HepG2 (cell line): Measurements from ENCODE around the gene SYCE3. TPM values are rescaled to one million over a fixed set of nuclear protein-coding genes. Genes with fewer than 3 reads are reported as not detected.

Source experiments
- CAMTA2 ChIP-seq: sonication (generic); formaldehyde crosslinking; IDR thresholded peaks from 2 replicates; pipeline ENCODE4 v1.4.0; 2020; ENCODE audit warnings: mild to moderate bottlenecking, missing genetic modification reagents, borderline replicate concordance
- HHEX ChIP-seq: IDR thresholded peaks from 2 replicates; pipeline ENCODE4 v1.6.1; 2016; ENCODE audit warnings: control low read depth
- LCORL ChIP-seq, 2 experiments: fragments of 450-650 bp in 1 of 2; sonication (generic) in 1 of 2; formaldehyde crosslinking in 1 of 2; IDR thresholded peaks; 2 replicates each; pipeline versions ENCODE4 v1.5.0 to v1.6.1; 2017 to 2020; ENCODE audit warnings: antibody characterized with exemption in 1 of 2, missing genetic modification reagents in 1 of 2
- NFYC ChIP-seq: IDR thresholded peaks from 2 replicates; pipeline ENCODE4 v1.6.1; 2016; ENCODE audit warnings: missing genetic modification reagents, missing compliant biosample characterization
- POLR2AphosphoS2 ChIP-seq: IDR thresholded peaks from 2 replicates; pipeline ENCODE4 v1.6.1; 2011; ENCODE audit warnings: low read depth, low read length, improper control_type of control experiment
- SIN3A ChIP-seq: IDR thresholded peaks from 2 replicates; pipeline ENCODE4 v1.6.1; 2011; ENCODE audit warnings: low read depth, mild to moderate bottlenecking, control low read depth, low read length, borderline replicate concordance
- ZNF317 ChIP-seq: sonication (generic); formaldehyde crosslinking; IDR thresholded peaks from 2 replicates; pipeline ENCODE4 v1.5.0; 2020; ENCODE audit warnings: mild to moderate bottlenecking, missing genetic modification reagents
- ZNF441 ChIP-seq: sonication (generic); formaldehyde crosslinking; IDR thresholded peaks from 2 replicates; pipeline ENCODE4 v1.7.0; 2021; ENCODE audit warnings: missing genetic modification reagents, borderline replicate concordance
- ZNF547 ChIP-seq: sonication (generic); formaldehyde crosslinking; IDR thresholded peaks from 2 replicates; pipeline ENCODE4 v1.5.1; 2020; ENCODE audit warnings: mild to moderate bottlenecking, missing genetic modification reagents
- ZNF790 ChIP-seq: sonication (generic); formaldehyde crosslinking; IDR thresholded peaks from 2 replicates; pipeline ENCODE4 v1.8.0; 2022; ENCODE audit warnings: missing genetic modification reagents, mild to moderate bottlenecking, borderline replicate concordance
- ZNF83 ChIP-seq: sonication (generic); formaldehyde crosslinking; IDR thresholded peaks from 2 replicates; pipeline ENCODE4 v1.4.0; 2020; ENCODE audit warnings: missing genetic modification reagents, mild to moderate bottlenecking, borderline replicate concordance
- ZSCAN22 ChIP-seq: sonication (generic); formaldehyde crosslinking; IDR thresholded peaks from 2 replicates; pipeline ENCODE4 v1.4.0; 2020; ENCODE audit warnings: mild to moderate bottlenecking, missing genetic modification reagents
- polyA plus RNA-seq, 8 experiments: library from polyadenylated mRNA; depleted of rRNA in 3 of 8; stranded (reverse) in 7 of 8; unstranded in 1 of 8; fragments of >200 nt; fragmentation: Illumina TruSeq in 4 of 8; extraction: Trizol in 4 of 8; gene quantifications; 2 replicates each; pipeline versions ENCODE4 v1.2.1 to v1.2.3, GENCODE V29; 2011 to 2016; ENCODE audit warnings: low read depth in 4 of 8, missing spikeins in 1 of 8, mixed read lengths in 1 of 8; ENCODE audit not compliant: insufficient read depth in 1 of 8
- total RNA-seq, 5 experiments: library from RNA; depleted of rRNA; stranded (reverse); fragments of >200 nt; fragmentation: Illumina TruSeq; extraction: Trizol; gene quantifications; 2 replicates each; pipeline ENCODE4 v1.2.3, GENCODE V29; 2016; ENCODE audit warnings: low read depth in 1 of 5
- TF ChIP-seq, protein P1 (sequence below): sonication (generic); formaldehyde crosslinking; IDR thresholded peaks from 2 replicates; pipeline ENCODE4 v1.4.0; 2020; ENCODE audit warnings: mild to moderate bottlenecking, missing genetic modification reagents
- TF ChIP-seq, protein P2 (sequence below): sonication (generic); formaldehyde crosslinking; IDR thresholded peaks from 2 replicates; pipeline ENCODE4 v1.4.0; 2020; ENCODE audit warnings: missing genetic modification reagents, mild to moderate bottlenecking, borderline replicate concordance
- TF ChIP-seq, protein P3 (sequence below): sonication (generic); formaldehyde crosslinking; conservative IDR thresholded peaks from 2 replicates; pipeline ENCODE4 v1.4.0; 2020; ENCODE audit warnings: missing genetic modification reagents
- TF ChIP-seq, protein P4 (sequence below): sonication (generic); formaldehyde crosslinking; IDR thresholded peaks from 2 replicates; pipeline ENCODE4 v1.8.0; 2022; ENCODE audit warnings: missing genetic modification reagents, low read depth, mild to moderate bottlenecking, borderline replicate concordance
- TF ChIP-seq, protein P5 (sequence below): sonication (generic); formaldehyde crosslinking; IDR thresholded peaks from 2 replicates; pipeline ENCODE4 v1.8.1; 2023; ENCODE audit warnings: missing genetic modification reagents, mild to moderate bottlenecking, borderline replicate concordance
- TF ChIP-seq, protein P6 (sequence below): sonication (generic); formaldehyde crosslinking; IDR thresholded peaks from 2 replicates; pipeline ENCODE4 v1.9.0; 2022; ENCODE audit warnings: missing genetic modification reagents, mild to moderate bottlenecking, borderline replicate concordance

SYCE3 gene
- total and polyA plus RNA-seq, 2 of the 13 experiments (the other 11 are each of a cell fraction or from before 2014, with no cell fraction given), result not detected

DNA sequence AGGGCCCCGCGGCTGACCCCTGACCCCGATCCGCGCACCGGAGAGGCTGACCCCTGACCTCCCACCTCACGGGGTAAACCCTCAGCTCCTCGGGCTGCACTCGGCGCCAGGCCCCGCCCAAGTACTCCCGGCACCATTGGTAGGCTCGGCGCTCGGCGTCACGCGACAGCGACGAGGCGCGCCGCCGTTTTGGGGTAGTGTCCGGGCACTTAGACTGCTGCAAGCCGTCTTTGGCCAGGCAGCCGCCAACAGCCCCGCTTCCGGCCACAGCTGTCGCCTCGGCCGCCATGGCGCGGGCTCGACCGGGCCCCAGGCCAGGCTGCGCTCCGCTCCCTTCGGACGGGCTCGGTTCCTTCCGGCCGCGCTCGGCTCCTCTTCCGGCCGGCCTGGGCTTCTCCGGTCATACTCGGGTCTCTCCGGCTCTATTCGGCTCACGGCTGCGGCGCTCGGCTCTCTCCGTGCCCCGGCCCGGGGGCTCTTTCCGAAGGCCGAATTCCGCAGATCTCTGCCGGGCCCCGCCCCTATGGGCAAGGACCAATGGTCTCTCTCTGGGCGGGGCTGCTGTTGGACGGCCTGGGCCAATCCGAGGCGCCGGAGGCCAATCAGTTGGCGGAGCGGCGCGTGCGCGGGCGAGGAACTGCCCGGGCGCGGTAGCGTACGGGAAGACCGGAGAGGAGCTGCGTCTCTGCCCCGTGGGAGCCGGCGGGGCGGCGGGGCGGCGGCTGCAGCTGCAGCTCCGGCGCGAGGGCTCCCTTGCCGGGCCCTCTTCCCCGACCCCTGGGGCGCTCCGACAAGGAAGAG lies 20.0 kb upstream of the SYCE3 start, which contains the start of gene CHKB (continued):
- TF ChIP-seq, protein P1, sequence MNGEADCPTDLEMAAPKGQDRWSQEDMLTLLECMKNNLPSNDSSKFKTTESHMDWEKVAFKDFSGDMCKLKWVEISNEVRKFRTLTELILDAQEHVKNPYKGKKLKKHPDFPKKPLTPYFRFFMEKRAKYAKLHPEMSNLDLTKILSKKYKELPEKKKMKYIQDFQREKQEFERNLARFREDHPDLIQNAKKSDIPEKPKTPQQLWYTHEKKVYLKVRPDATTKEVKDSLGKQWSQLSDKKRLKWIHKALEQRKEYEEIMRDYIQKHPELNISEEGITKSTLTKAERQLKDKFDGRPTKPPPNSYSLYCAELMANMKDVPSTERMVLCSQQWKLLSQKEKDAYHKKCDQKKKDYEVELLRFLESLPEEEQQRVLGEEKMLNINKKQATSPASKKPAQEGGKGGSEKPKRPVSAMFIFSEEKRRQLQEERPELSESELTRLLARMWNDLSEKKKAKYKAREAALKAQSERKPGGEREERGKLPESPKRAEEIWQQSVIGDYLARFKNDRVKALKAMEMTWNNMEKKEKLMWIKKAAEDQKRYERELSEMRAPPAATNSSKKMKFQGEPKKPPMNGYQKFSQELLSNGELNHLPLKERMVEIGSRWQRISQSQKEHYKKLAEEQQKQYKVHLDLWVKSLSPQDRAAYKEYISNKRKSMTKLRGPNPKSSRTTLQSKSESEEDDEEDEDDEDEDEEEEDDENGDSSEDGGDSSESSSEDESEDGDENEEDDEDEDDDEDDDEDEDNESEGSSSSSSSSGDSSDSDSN (CRISPR knock-in tag), result peak; percentile 65
- peak; percentile 88 for TF ChIP-seq NFYC (CRISPR knock-in tag)
- no peak for TF ChIP-seq POLR2AphosphoS2
- no peak for TF ChIP-seq HHEX (CRISPR knock-in tag)
- TF ChIP-seq, protein P2, sequence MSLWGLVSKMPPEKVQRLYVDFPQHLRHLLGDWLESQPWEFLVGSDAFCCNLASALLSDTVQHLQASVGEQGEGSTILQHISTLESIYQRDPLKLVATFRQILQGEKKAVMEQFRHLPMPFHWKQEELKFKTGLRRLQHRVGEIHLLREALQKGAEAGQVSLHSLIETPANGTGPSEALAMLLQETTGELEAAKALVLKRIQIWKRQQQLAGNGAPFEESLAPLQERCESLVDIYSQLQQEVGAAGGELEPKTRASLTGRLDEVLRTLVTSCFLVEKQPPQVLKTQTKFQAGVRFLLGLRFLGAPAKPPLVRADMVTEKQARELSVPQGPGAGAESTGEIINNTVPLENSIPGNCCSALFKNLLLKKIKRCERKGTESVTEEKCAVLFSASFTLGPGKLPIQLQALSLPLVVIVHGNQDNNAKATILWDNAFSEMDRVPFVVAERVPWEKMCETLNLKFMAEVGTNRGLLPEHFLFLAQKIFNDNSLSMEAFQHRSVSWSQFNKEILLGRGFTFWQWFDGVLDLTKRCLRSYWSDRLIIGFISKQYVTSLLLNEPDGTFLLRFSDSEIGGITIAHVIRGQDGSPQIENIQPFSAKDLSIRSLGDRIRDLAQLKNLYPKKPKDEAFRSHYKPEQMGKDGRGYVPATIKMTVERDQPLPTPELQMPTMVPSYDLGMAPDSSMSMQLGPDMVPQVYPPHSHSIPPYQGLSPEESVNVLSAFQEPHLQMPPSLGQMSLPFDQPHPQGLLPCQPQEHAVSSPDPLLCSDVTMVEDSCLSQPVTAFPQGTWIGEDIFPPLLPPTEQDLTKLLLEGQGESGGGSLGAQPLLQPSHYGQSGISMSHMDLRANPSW (CRISPR knock-in tag), result no peak
- TF ChIP-seq, protein P3, sequence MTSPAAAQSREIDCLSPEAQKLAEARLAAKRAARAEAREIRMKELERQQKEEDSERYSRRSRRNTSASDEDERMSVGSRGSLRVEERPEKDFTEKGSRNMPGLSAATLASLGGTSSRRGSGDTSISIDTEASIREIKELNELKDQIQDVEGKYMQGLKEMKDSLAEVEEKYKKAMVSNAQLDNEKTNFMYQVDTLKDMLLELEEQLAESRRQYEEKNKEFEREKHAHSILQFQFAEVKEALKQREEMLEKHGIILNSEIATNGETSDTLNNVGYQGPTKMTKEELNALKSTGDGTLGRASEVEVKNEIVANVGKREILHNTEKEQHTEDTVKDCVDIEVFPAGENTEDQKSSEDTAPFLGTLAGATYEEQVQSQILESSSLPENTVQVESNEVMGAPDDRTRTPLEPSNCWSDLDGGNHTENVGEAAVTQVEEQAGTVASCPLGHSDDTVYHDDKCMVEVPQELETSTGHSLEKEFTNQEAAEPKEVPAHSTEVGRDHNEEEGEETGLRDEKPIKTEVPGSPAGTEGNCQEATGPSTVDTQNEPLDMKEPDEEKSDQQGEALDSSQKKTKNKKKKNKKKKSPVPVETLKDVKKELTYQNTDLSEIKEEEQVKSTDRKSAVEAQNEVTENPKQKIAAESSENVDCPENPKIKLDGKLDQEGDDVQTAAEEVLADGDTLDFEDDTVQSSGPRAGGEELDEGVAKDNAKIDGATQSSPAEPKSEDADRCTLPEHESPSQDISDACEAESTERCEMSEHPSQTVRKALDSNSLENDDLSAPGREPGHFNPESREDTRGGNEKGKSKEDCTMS, result no peak
- no peak for TF ChIP-seq LCORL (IDR thresholded peaks at IDR 0.05)
- peak; percentile 60; the same call in 1 of the 2 replicates for TF ChIP-seq LCORL (CRISPR knock-in tag; IDR thresholded peaks at IDR 0.05)
- peak; percentile 72; the same call in 1 of the 2 replicates for TF ChIP-seq SIN3A
- TF ChIP-seq, protein P4, sequence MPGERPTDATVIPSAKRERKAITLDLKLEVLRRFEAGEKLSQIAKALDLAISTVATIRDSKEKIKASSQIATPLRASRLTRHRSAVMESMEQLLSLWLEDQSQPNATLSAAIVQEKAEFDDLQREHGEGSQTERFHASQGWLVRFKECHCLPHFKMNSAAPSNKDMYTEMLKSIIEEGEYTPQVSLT (CRISPR knock-in tag), result no peak
- TF ChIP-seq ZNF441 (CRISPR knock-in tag), result peak; percentile 42; the same call in 1 of the 2 replicates
- TF ChIP-seq ZNF317 (CRISPR knock-in tag), result no peak
- peak; percentile 89 for TF ChIP-seq ZNF547 (CRISPR knock-in tag)
- TF ChIP-seq CAMTA2 (CRISPR knock-in tag), result no peak
- peak; percentile 90; the same call in 1 of the 2 replicates for TF ChIP-seq ZSCAN22 (CRISPR knock-in tag)
- TF ChIP-seq ZNF790 (CRISPR knock-in tag), result 0 out of 2 replicates have a peak, but pooled peaks have one; percentile 85
- TF ChIP-seq, protein P5, sequence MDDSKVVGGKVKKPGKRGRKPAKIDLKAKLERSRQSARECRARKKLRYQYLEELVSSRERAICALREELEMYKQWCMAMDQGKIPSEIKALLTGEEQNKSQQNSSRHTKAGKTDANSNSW, result no peak
- TF ChIP-seq ZNF83 (CRISPR knock-in tag), result no peak
- TF ChIP-seq, protein P6, sequence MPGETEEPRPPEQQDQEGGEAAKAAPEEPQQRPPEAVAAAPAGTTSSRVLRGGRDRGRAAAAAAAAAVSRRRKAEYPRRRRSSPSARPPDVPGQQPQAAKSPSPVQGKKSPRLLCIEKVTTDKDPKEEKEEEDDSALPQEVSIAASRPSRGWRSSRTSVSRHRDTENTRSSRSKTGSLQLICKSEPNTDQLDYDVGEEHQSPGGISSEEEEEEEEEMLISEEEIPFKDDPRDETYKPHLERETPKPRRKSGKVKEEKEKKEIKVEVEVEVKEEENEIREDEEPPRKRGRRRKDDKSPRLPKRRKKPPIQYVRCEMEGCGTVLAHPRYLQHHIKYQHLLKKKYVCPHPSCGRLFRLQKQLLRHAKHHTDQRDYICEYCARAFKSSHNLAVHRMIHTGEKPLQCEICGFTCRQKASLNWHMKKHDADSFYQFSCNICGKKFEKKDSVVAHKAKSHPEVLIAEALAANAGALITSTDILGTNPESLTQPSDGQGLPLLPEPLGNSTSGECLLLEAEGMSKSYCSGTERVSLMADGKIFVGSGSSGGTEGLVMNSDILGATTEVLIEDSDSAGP (CRISPR knock-in tag), result peak; percentile 69; the same call in 1 of the 2 replicates
